GM15510 (cell line): ENCODE measurements around the gene RBM14.

Experiments
- POLR2A ChIP-seq: IDR thresholded peaks from 3 replicates; pipeline ENCODE4 v1.6.1; 2011; ENCODE audit warnings: borderline replicate concordance; ENCODE audit not compliant: insufficient read length; ENCODE audit errors: extremely low read depth

The RBM14 gene

DNA sequence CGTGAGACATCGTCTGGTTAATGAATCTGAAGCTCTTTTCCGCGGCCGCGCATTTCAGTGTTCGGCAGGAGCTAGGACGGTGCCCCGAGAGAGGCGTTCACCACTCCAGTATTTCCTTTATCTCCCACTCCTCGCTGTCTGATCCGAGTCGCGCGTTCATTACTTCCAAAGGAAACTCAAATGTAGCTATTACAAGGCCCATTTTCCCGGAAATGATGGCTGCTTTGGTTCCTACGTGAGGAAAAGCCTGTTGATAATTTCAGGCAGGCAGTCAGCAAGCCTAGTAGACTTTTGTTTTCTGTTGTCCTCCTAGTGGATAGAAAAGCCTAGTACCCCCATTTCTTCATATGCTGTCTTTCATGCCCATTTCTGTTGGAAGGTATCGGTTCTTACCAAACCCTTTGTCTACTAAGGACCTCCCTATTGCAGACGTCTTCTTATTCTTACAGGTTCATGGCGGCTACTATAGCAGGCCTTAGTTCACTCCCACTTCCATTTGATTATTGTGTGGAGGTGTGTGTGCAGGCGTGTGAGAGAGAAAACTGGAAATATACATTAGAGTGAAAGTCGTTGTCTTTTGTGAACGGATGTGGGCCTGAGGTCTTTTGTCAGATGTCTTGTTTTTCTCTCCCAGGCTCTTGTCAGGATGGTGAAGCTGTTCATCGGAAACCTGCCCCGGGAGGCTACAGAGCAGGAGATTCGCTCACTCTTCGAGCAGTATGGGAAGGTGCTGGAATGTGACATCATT lies 22.8 kb downstream of the RBM14 start:
- no peak for TF ChIP-seq POLR2A

DNA sequence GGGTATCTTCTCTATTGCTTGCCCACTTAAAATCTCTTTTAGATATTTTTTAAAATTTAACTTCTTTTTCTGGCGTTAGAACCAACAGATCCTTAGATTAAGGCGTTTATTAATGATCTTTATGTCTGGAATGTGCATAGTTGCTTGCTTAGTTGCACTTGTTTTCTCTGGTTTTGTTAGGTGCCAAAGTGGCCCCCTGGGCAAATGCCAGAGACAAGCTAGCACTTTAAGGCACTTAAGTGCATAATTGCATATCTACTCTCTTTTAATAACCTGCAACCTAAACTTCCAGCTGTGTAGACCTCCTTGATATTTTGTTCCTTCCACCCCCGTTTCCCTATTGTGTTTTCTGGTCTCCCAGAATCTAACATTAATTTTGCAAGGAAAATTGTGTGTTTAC lies 25.4 kb downstream of the RBM14 start:
- TF ChIP-seq POLR2A: no peak

DNA sequence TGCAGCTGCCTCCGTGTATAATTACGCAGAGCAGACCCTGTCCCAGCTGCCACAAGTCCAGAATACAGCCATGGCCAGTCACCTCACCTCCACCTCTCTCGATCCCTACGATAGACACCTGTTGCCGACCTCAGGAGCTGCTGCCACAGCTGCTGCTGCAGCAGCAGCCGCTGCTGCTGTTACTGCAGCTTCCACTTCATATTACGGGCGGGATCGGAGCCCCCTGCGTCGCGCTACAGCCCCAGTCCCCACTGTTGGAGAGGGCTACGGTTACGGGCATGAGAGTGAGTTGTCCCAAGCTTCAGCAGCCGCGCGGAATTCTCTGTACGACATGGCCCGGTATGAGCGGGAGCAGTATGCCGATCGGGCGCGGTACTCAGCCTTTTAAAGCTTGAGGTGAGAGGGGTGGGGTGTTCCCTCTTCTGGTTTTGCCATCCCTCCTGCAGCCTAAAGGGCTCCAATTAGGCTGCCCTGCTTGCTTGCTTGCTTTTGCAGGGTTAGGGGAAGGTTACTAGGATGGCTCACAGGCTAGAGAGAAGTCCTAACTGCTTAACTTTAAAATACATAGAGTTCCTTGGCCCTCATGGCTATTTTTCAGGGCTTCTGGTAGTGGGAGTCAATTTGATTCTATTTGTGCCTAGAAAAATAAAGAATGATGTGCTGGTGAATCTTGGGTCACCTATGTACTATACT lies 27.5 kb downstream of the RBM14 start:
- no peak for TF ChIP-seq POLR2A

GRCh38 chr11:66646828-66647227 lies 30.4 kb downstream of the RBM14 start:
- TF ChIP-seq POLR2A: no peak

DNA sequence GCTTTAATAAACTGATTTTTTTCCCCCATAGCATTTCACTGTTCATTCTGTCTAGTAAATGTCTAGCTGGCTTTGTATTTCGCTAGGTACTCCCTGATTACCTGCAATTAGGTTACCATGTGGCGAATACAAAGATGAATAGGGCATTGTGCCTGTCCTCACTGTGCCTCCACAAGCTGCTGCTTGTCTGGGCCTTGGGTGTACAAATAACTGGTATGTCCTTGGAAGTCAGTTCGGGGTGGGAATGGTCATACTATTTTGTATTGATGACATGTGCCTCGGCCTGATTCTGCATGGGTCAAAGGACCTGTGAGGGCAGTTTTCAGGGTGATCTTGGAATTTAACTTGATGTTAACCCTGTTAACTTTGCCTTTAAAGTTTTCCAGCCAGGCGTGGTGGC lies 33.5 kb downstream of the RBM14 start:
- TF ChIP-seq POLR2A: no peak

GRCh38 chr11:66651016-66651415 lies 34.6 kb downstream of the RBM14 start:
- no peak for TF ChIP-seq POLR2A

DNA sequence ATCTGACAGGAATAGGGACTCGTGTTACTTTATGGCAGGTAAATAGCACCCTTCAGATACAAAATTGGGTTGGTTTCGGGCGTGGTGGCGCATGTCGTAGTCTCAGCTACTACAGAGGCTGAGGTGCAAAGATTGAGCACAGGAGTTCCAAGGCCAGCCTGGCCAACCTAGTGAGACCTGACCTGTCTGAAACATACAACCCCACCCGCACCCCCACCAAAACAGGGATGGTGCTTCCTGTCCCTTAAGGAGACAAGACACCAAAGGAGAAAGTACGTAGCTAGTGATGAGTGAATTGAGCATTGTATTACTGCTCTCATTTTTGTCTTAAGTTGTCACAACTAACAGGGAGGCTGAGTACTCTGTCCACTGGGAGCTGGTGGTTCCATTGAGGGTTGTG lies 36.2 kb downstream of the RBM14 start:
- TF ChIP-seq POLR2A: no peak

- no peak for TF ChIP-seq POLR2A
These were observed 36.7 kb downstream of the RBM14 start for GRCh38 chr11:66653123-66653522.

DNA sequence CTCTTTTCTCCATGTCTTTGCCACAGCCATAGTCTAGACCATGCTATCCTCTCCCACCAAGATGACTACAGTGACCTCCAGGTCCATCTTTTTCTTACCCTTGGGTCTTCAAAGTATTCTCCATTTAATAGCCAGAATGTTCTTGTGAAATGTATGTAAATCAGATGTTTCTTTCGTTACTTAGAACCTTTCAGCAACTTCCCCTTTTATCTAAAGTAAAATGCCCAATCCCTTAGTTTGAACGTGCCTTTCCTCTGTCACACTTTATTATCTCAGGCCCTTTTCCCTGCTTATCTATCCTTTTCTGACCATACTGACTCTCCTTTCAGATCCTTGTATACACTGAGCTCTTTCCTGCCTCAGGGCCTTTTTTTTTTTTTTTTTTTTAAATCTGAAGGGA lies 43.3 kb downstream of the RBM14 start:
- no peak for TF ChIP-seq POLR2A

GRCh38 chr11:66663741-66664296 lies 47.4 kb downstream of the RBM14 start:
- no peak for TF ChIP-seq POLR2A

GRCh38 chr11:66665369-66665768 lies 48.9 kb downstream of the RBM14 start:
- TF ChIP-seq POLR2A: no peak

- TF ChIP-seq POLR2A: no peak
These were observed 54.4 kb downstream of the RBM14 start for GRCh38 chr11:66670816-66671215.

DNA sequence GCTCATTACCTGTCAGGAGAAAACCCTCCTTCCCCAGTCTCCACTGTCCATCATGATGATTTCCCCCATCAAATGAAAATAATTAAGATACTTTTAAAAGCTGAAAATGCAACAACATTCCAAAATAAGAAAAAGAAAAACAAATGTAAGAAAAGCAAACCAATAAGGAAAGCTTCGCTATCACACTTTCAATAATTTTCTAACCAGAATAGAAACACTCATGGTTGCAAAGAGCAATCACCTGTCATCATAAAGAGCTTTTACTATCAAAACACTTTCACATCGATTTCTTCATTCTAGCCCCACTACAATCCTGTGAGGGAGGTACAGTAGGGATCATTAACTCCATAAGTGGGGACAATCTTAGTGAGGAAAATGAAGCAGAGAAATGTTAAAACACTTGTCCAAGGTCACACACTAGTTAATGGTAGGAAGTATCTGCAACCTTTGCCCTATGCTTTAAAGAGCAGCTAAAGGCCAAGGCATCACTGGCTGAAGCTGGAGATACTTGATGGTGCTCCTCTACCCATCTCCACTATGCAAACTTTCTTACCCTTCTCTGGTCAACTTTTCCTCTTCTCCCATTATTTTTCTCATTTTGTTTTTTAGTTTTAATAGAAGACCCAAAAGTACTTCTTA lies 58.7 kb downstream of the RBM14 start:
- no peak for TF ChIP-seq POLR2A

DNA sequence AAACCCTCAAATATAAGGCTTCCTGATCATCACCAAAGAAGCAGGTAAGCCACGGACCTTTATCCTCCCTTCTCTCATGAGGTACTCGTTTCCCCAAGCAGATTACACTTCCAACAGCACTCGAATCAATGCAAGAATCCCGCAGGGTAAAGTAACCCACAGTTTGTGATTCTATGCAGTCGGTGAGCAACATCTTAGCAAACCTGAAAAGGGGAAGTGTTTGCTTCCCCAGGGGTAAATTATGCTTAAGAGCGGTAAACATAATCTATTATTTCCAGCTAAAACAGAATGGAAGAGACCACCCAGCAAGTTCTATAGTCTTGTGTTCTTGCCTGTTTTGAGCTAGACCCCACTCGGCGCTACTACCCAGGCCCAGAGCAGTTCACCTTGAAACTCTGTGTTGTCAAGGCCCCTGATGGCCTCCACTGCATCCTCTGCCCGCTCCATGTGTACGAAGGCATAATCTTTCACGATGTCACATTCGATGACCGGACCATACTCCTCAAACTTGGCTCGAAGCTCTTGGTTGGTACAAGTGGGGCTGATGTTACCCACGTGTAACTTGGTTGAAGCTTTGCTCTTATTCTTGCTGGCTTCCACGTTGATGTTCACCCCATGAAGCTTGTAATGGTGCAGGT lies 60.0 kb downstream of the RBM14 start:
- TF ChIP-seq POLR2A: no peak
